Measurements from ENCODE around the gene ARHGDIA. TPM values are rescaled to one million over a fixed set of nuclear protein-coding genes. Genes with fewer than 3 reads are reported as not detected.

ARHGDIA gene
- total and polyA plus RNA-seq, 2 of the 8 experiments (the other 6 are each of a cell fraction or from before 2014, with no cell fraction given) = 62.4 to 217 TPM

DNA sequence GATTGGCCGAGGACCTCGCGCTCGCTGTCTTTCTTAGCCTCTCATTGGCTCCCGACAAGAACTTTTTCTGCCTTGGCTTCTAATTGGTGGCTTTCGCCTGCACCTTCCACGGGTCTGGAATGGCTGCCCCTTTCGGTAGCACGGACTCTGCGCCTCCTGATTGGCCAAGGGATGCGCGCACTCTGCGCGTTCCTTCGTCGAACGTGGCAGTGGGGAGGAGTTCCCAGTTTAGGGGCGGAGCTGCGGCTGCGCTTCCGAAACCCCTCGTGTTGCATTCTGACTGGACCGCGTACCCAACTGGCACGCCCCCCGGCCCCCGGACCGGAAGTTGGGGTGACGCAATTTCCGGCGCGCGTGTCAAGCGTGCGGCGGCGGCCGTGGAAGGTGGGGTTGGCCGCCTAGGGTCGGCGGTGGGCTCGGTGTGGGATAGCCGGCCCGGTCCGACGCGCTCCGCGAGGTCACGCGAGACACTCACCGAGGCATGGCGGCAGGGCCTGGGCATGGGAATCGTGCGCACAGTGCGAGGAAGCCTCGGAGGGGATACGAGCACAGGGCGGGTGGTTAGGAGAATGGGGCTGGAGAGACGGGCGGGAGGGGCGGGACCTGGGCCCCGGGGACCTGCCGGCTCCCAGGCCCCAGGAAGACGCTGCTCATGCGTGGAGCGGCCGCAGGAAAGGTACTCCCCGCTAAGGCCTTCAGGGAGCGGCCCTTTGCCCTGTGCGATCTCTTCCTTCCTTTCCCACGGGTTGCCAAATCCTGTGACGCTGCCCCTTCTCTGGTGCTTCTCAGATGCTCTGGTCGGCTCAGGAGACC is 10.2 kb downstream of the ARHGDIA start:
- CTCF ChIA-PET (ENCODE audit: partially characterized antibody) = interaction anchor here (1.0 kb wide), 1 partner anchor 27 kb away, joined by 3 read pairs; no protein-coding TSS in a partner anchor
- H3K23ac ChIP-seq (ENCODE audit: insufficient read length) = no peak overlapping the region
- H2BK20ac ChIP-seq (ENCODE audit: low read length) = no peak overlapping the region
- H4K91ac ChIP-seq (replicated peaks; ENCODE audit: insufficient read length, low read length) = peak overlapping the region; percentile 87
- peak overlapping the region; percentile 71; the same call in 1 of the 2 replicates for H2AK5ac ChIP-seq (ENCODE audit: low read depth, low read length)
- DNase-seq (ENCODE audit: low read depth in 1 of 2, low spot score in 2 of 2) = peak; percentile 99 to 100
- POLR2A ChIA-PET (ENCODE audit: partially characterized antibody) = interaction anchor here (0.6 to 3.6 kb wide), 18 partner anchors 9 to 350 kb away, joined by 3 to 18 read pairs (median 4); partner anchors contain the start of genes ARHGDIA, CCDC137, MCRIP1 and MRPL12
- H3K9ac ChIP-seq (replicated peaks in 1 of 4; ENCODE audit: extremely low read depth in 1 of 4, low read depth in 3 of 4, low read length in 3 of 4) = peak overlapping the region; percentile 76 to 92 (median 86)
- H3K27me3 ChIP-seq (replicated peaks in 1 of 4; ENCODE audit: control insufficient read depth in 3 of 4, extremely low read depth in 1 of 4, insufficient read depth in 3 of 4, low read length in 3 of 4) = no peaks in the 10 kb centered on the region
- peak overlapping the region; percentile 94; the same call in 1 of the 2 replicates for H4K8ac ChIP-seq (ENCODE audit: extremely low read depth, insufficient read depth, low read length)
- H3K14ac ChIP-seq (ENCODE audit: insufficient read length) = no peak overlapping the region
- H4K20me1 ChIP-seq (replicated peaks in 1 of 2; ENCODE audit: control insufficient read depth in 1 of 2, insufficient read depth in 2 of 2, low read length in 2 of 2) = peaks cover 10 to 33% of the 10 kb centered on the region in 2 experiments
- peak; percentile 60 for FAIRE-seq
- H3K4me2 ChIP-seq (ENCODE audit: insufficient read depth in 1 of 2, low read depth in 2 of 2, low read length in 2 of 2) = peak overlapping the region; percentile 83 to 92
- H4K5ac ChIP-seq (ENCODE audit: insufficient read length, low read depth, low read length) = peak overlapping the region; percentile 80
- no peaks in the 10 kb centered on the region for H3K9me3 ChIP-seq (ENCODE audit: insufficient read depth in 2 of 2, low read depth in 1 of 2, low read length in 1 of 2)
- H2BK15ac ChIP-seq (ENCODE audit: low read length) = no peak overlapping the region
- H3K18ac ChIP-seq (ENCODE audit: extremely low read depth, low read length) = peak overlapping the region; percentile 98; the same call in 1 of the 2 replicates
- peak overlapping the region; percentile 98 for H2BK5ac ChIP-seq (ENCODE audit: low read depth, low read length)
- H3K36me3 ChIP-seq (ENCODE audit: control insufficient read depth in 2 of 4, insufficient read depth in 4 of 4, low read length in 3 of 4) = peaks cover 6 to 33% (median 14%) of the 10 kb centered on the region in 4 experiments; a peak in 7 of 8 replicates
- peak overlapping the region; percentile 97 for H3K4ac ChIP-seq (replicated peaks; ENCODE audit: insufficient read length, low read depth, low read length)
- no peak overlapping the region for H2BK120ac ChIP-seq (replicated peaks; ENCODE audit: low read depth, low read length)
- H2AFZ ChIP-seq (ENCODE audit: low read length) = no peak overlapping the region
- H3K27ac ChIP-seq (ENCODE audit: low read depth, low read length) = peak overlapping the region; percentile 69; the same call in 1 of the 2 replicates
- H3K56ac ChIP-seq (replicated peaks; ENCODE audit: insufficient read length, low read depth, low read length) = no peak overlapping the region
- H3K4me3 ChIP-seq (ENCODE audit: extremely low read depth in 1 of 4, insufficient read depth in 2 of 4, low read depth in 3 of 4, low read length in 4 of 4) = peak overlapping the region; percentile 79 to 95 (median 90)
- H2BK12ac ChIP-seq (ENCODE audit: low read depth, low read length) = peak overlapping the region; percentile 90
- H3K23me2 ChIP-seq (ENCODE audit: low read depth, low read length) = peaks cover 8% of the 10 kb centered on the region
- WGBS, 2 experiments (ENCODE audit: extremely low coverage in 1 of 2, insufficient coverage in 1 of 2, insufficient read length in 1 of 2, insufficient replicate concordance in 2 of 2, low coverage in 1 of 2, low lambda C conversion rate in 2 of 2, missing lambda C conversion rate in 1 of 2) = 2% methylated on average over 62 of the region's 74 CpGs; no CpG with 5 or more reads in 1 of the 2 experiments
- peaks cover 13 to 56% of the 10 kb centered on the region in 2 experiments for H3K79me2 ChIP-seq (ENCODE audit: control insufficient read depth in 1 of 2, insufficient read depth in 2 of 2, low read length in 2 of 2)
- peaks cover 13% of the 10 kb centered on the region for H3K79me1 ChIP-seq (ENCODE audit: low read depth, low read length)
- peaks cover 0 to 5% (median 5%) of the 10 kb centered on the region in 4 experiments; a peak in 5 of 7 replicates for H3K4me1 ChIP-seq (replicated peaks in 1 of 4; ENCODE audit: control insufficient read depth in 3 of 4, insufficient read depth in 4 of 4, low read length in 3 of 4)
- TF ChIP-seq SP2 (IDR thresholded peaks at IDR 0.05; ENCODE audit: low read length) (peak; percentile 42; the same call in 1 of the 2 replicates), ZNF274 (IDR thresholded peaks at IDR 0.05; ENCODE audit: borderline replicate concordance, extremely low read depth, low read length) (no peak), JUND (IDR thresholded peaks at IDR 0.05; ENCODE audit: low read length) (peak; percentile 89), SP4 (IDR thresholded peaks at IDR 0.05; ENCODE audit: low read length) (peak; percentile 65; the same call in 1 of the 2 replicates), CREB1 (IDR thresholded peaks at IDR 0.05) (peak; percentile 91), POLR2A (IDR thresholded peaks at IDR 0.05; ENCODE audit: control extremely low read depth in 1 of 2, low read depth in 2 of 2, low read length in 2 of 2) (peak; percentile 52 to 69; a peak in 2 of 3 replicates), TAF7 (optimal IDR thresholded peaks at IDR 0.05; ENCODE audit: borderline replicate concordance, low read depth, low read length) (peak; percentile 68), MAFK (IDR thresholded peaks at IDR 0.05; ENCODE audit: low read depth, low read length) (peak; percentile 40; the same call in 1 of the 2 replicates), EGR1 (IDR thresholded peaks at IDR 0.05; ENCODE audit: borderline replicate concordance, low read depth, low read length) (no peak), BACH1 (IDR thresholded peaks at IDR 0.05; ENCODE audit: low read length) (peak; percentile 28; the same call in 1 of the 2 replicates), TBP (IDR thresholded peaks at IDR 0.05; ENCODE audit: low read depth, low read length) (peak; percentile 48; the same call in 1 of the 2 replicates)
- TF ChIP-seq, protein P1, sequence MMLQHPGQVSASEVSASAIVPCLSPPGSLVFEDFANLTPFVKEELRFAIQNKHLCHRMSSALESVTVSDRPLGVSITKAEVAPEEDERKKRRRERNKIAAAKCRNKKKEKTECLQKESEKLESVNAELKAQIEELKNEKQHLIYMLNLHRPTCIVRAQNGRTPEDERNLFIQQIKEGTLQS (IDR thresholded peaks at IDR 0.05; ENCODE audit: insufficient read depth, low read depth, low read length) = peak; percentile 79
